Liver (tissue), 9 donors: Measurements from ENCODE around the gene BTRC. TPM values are rescaled to one million over a fixed set of nuclear protein-coding genes. Genes with fewer than 3 reads are reported as not detected.
A peak's percentile ranks its signal among the peaks of the same experiment; 100 is the strongest.

Experiments
- DNase-seq: peaks from one replicate; pipeline ENCODE4 v3.0.0-alpha.2; 2017; ENCODE audit warnings: low spot score
- H3K27ac ChIP-seq, 2 donors: one replicate each; pipeline ENCODE4 v1.7.0; 2013; ENCODE audit warnings: inconsistent platforms in 2 of 2, low read length in 2 of 2, control low read depth in 1 of 2, low read depth in 1 of 2, mild to moderate bottlenecking in 1 of 2
- H3K27me3 ChIP-seq, 4 donors: one replicate each; pipeline versions ENCODE4 v1.6.1 to v1.7.0; 2013; ENCODE audit warnings: low read length in 3 of 4, inconsistent platforms in 1 of 4, mild to moderate bottlenecking in 1 of 4, moderate library complexity in 1 of 4; ENCODE audit not compliant: control insufficient read depth in 4 of 4, insufficient read depth in 4 of 4
- H3K36me3 ChIP-seq, 4 donors: one replicate each; pipeline versions ENCODE4 v1.6.1 to v1.7.0; 2013; ENCODE audit warnings: low read length in 3 of 4, mild to moderate bottlenecking in 3 of 4, low read depth in 1 of 4, moderate library complexity in 1 of 4; ENCODE audit not compliant: control insufficient read depth in 4 of 4, insufficient read depth in 3 of 4
- H3K4me1 ChIP-seq, 4 donors: one replicate each; pipeline versions ENCODE4 v1.6.1 to v1.7.0; 2013; ENCODE audit warnings: low read length in 3 of 4, mild to moderate bottlenecking in 3 of 4, moderate library complexity in 1 of 4; ENCODE audit not compliant: control insufficient read depth in 4 of 4, insufficient read depth in 4 of 4
- H3K4me3 ChIP-seq, 3 donors: one replicate each; pipeline versions ENCODE4 v1.6.1 to v1.7.0; 2013; ENCODE audit warnings: low read length in 3 of 3, control low read depth in 1 of 3, low read depth in 1 of 3, mild to moderate bottlenecking in 1 of 3
- H3K9ac ChIP-seq, 2 donors: one replicate each; pipeline ENCODE4 v1.7.0; 2013; ENCODE audit warnings: low read length in 2 of 2, mild to moderate bottlenecking in 2 of 2, moderate library complexity in 2 of 2, control low read depth in 1 of 2, low read depth in 1 of 2
- H3K9me3 ChIP-seq, 4 donors: one replicate each; pipeline versions ENCODE4 v1.6.1 to v1.7.0; 2013; ENCODE audit warnings: low read length in 3 of 4; ENCODE audit not compliant: control insufficient read depth in 4 of 4
- FOXA2 ChIP-seq: IDR thresholded peaks from 2 replicates; pipeline ENCODE4 v1.6.1; 2016; ENCODE audit warnings: antibody characterized with exemption
- HNF4G ChIP-seq: IDR thresholded peaks from 2 replicates; pipeline ENCODE4 v1.6.1; 2016; ENCODE audit warnings: antibody characterized with exemption
- JUND ChIP-seq, 2 donors: IDR thresholded peaks; 2 replicates each; pipeline ENCODE4 v1.6.1; 2016; ENCODE audit warnings: antibody characterized with exemption in 2 of 2
- NR2F2 ChIP-seq: IDR thresholded peaks from 2 replicates; pipeline ENCODE4 v1.6.1; 2016; ENCODE audit warnings: antibody characterized with exemption
- RAD21 ChIP-seq, 2 donors: IDR thresholded peaks; 2 replicates each; pipeline ENCODE4 v1.6.1; 2016; ENCODE audit warnings: antibody characterized with exemption in 2 of 2, mild to moderate bottlenecking in 2 of 2
- REST ChIP-seq: IDR thresholded peaks from 2 replicates; pipeline ENCODE4 v1.6.1; 2016; ENCODE audit warnings: antibody characterized with exemption, mild to moderate bottlenecking
- RXRA ChIP-seq, 2 donors: IDR thresholded peaks; 2 replicates each; pipeline ENCODE4 v1.6.1; 2017 to 2018; ENCODE audit warnings: antibody characterized with exemption in 2 of 2, mild to moderate bottlenecking in 1 of 2
- WGBS: extraction: QIAGEN DNeasy Blood & Tissue Kit; methylation state at CpG from one replicate; pipeline ENCODE4 v1.1.7; 2013; 5-methylcytosine and 5-hydroxymethylcytosine counted together
- polyA plus RNA-seq, 2 donors: library from polyadenylated mRNA; stranded (reverse) in 1 of 2; unstranded in 1 of 2; fragments of 200-250 nt in 1 of 2; fragments of >200 nt in 1 of 2; fragmentation: Nextera tagmentation in 1 of 2; extraction: Ambion mirVana in 1 of 2; gene quantifications; one replicate each; pipeline versions ENCODE4 v1.2.1 to v1.2.3, GENCODE V29; 2013 to 2015
- total RNA-seq, 2 donors: library from RNA; depleted of rRNA; stranded (reverse); fragments of >200 nt; gene quantifications; one replicate each; pipeline ENCODE4 v1.2.3, GENCODE V29; 2014
- TF ChIP-seq, protein P1 (sequence below): fragments of 150-350 bp; IDR thresholded peaks from 2 replicates; pipeline ENCODE4 v1.5.1; 2017; ENCODE audit warnings: improper control_type of control experiment, low read depth, low read length; ENCODE audit not compliant: missing input control
- donor health status: healthy.
- donor health status: healthy.
- donor health status: healthy.
- donor health status: healthy.
- donor health status: healthy.

BTRC gene
- total and polyA plus RNA-seq, 4 donors = 2.7 to 28.2 (median 5.9) TPM

DNA sequence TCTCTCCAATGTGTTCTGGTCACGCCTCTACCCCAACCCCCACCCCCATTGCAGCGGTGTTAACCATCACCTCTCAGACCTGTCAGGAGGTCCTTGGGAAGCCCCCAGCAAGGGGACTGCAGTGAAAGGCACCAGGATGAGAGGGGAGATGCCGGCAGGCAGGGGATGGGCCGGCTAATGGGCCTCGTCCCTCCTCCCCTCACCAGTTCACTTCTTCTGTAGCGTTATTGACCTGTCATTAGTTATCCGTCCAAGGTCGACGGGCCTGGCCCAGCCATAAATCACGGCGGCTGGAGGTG is 215.3 kb downstream of the BTRC start:
- Histone ChIP-seq H3K4me1 (peaks cover 7 to 18% (median 10%) of the 10 kb centered on the region in 4 donors), H3K4me3 (no peak overlapping the region), H3K9me3 (peaks cover 5 to 10% (median 8%) of the 10 kb centered on the region in 4 donors), H3K9ac (no peak overlapping the region), H3K27me3 (peaks cover 0 to 7% (median 5%) of the 10 kb centered on the region in 4 donors), H3K36me3 (no peaks in the 10 kb centered on the region), H3K27ac (no peak overlapping the region)
- WGBS = 9% methylated on average over 11 of the region's 11 CpGs
- no peak for DNase-seq
- TF ChIP-seq, protein P1, sequence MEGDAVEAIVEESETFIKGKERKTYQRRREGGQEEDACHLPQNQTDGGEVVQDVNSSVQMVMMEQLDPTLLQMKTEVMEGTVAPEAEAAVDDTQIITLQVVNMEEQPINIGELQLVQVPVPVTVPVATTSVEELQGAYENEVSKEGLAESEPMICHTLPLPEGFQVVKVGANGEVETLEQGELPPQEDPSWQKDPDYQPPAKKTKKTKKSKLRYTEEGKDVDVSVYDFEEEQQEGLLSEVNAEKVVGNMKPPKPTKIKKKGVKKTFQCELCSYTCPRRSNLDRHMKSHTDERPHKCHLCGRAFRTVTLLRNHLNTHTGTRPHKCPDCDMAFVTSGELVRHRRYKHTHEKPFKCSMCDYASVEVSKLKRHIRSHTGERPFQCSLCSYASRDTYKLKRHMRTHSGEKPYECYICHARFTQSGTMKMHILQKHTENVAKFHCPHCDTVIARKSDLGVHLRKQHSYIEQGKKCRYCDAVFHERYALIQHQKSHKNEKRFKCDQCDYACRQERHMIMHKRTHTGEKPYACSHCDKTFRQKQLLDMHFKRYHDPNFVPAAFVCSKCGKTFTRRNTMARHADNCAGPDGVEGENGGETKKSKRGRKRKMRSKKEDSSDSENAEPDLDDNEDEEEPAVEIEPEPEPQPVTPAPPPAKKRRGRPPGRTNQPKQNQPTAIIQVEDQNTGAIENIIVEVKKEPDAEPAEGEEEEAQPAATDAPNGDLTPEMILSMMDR = no peak
- TF ChIP-seq REST = no peak

GRCh38 chr10:101569622-101570427 is 215.9 kb downstream of the BTRC start:
- peak; percentile 95 for DNase-seq
- peaks cover 0 to 7% (median 5%) of the 10 kb centered on the region in 4 donors for H3K27me3 ChIP-seq
- peak overlapping the region in 2 of 3 donors; percentile 43 to 52 for H3K4me3 ChIP-seq
- H3K9me3 ChIP-seq = peaks cover 5 to 10% (median 8%) of the 10 kb centered on the region in 4 donors
- no peak overlapping the region for H3K27ac ChIP-seq
- 3% methylated on average over 56 of the region's 56 CpGs for WGBS
- H3K36me3 ChIP-seq = no peaks in the 10 kb centered on the region
- no peak for TF ChIP-seq NR2F2
- no peak for TF ChIP-seq HNF4G
- peak; percentile 81 to 82 for TF ChIP-seq RAD21 (IDR thresholded peaks at IDR 0.05)
- TF ChIP-seq, protein P1 = peak; percentile 77
- no peak for TF ChIP-seq FOXA2
- TF ChIP-seq JUND (IDR thresholded peaks at IDR 0.05) = no peak
- no peak for TF ChIP-seq RXRA (IDR thresholded peaks at IDR 0.05)
- peaks cover 7 to 18% (median 10%) of the 10 kb centered on the region in 4 donors for H3K4me1 ChIP-seq
- no peak overlapping the region for H3K9ac ChIP-seq
